GM12875 (cell line): ENCODE data around the gene ENO3.

Experiments used
- H3K4me3 ChIP-seq: one replicate; pipeline ENCODE4 v1.5.1; 2011; ENCODE audit warnings: low read depth, low read length, control low read depth
- CTCF ChIP-seq: IDR thresholded peaks from 2 replicates; pipeline ENCODE4 v1.5.1; 2011; ENCODE audit warnings: low read depth, mild to moderate bottlenecking, control low read depth, inconsistent platforms, low read length, moderate library complexity, borderline replicate concordance; ENCODE audit not compliant: insufficient read depth

Gene ENO3

GRCh38 chr17:5002121-5002788 is 51.3 kb downstream of the ENO3 start:
- TF ChIP-seq CTCF, result no peak
- H3K4me3 ChIP-seq, result no peak overlapping the region

- H3K4me3 ChIP-seq, result no peak overlapping the region
- no peak for TF ChIP-seq CTCF
Measured at GRCh38 chr17:5003214-5003867, 52.4 kb downstream of the ENO3 start.
